GM21390 (cell line): ENCODE data around the gene OFD1.
A peak's percentile ranks its signal among the peaks of the same experiment; 100 is the strongest.
"Not testable (repeated sequence)": the region's sequence is repeated elsewhere in the genome, so short reads cannot be mapped to it uniquely, and the experiment has no call there.

Experiments used
- ATAC-seq: cut with Tn5 transposase; IDR thresholded peaks from one replicate; pipeline ENCODE4 v1.9.1; 2021; ENCODE audit not compliant: unreplicated experiment

Gene OFD1

GRCh38 chrX:13700380-13700779 lies 34.2 kb upstream of the OFD1 start:
- ATAC-seq: no peak

GRCh38 chrX:13702111-13702789 lies 32.3 kb upstream of the OFD1 start:
- ATAC-seq: no peak

DNA sequence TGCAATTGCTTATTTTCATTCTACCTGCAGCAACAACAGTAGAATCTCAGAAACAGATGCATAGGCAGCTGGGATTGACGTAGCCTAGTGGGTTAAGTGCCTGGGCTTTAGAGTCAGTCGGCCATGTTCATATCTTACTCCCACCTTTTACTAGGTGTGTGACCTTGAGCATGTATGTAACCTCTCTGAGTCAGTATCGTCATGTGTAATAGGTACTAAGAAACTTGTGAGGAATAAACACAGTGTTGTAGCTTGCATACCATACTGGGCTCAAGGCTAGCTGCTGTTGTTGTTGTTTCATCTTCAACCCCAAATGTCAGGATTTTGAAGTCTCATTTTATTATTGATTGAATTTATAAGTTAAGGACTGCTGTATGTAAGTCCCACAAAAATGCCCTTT lies 31.4 kb upstream of the OFD1 start:
- no peak for ATAC-seq

GRCh38 chrX:13703589-13703988 lies 31.0 kb upstream of the OFD1 start:
- ATAC-seq: no peak

- no peak for ATAC-seq
These were observed 23.4 kb upstream of the OFD1 start for GRCh38 chrX:13711141-13711540.

DNA sequence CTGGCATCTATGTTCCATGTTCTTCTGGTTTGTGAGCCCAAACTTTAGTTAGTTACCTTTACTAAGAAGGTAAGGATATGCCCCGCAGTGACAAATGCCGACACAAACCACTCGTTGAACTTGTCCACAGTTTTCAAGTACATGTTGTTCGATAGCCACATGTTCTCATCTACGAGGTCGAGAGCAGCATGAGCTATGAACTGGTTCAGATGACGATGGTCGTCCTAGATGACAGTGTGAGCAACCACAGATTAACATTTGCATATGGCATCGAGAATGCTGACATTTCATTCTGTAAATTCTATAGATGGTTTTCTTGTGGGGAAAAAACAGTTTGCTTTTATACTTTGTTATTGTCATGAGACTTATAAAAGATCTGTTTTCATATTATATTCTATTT lies 18.1 kb upstream of the OFD1 start:
- ATAC-seq: no peak

GRCh38 chrX:13716905-13717304 lies 17.6 kb upstream of the OFD1 start:
- no peak for ATAC-seq

DNA sequence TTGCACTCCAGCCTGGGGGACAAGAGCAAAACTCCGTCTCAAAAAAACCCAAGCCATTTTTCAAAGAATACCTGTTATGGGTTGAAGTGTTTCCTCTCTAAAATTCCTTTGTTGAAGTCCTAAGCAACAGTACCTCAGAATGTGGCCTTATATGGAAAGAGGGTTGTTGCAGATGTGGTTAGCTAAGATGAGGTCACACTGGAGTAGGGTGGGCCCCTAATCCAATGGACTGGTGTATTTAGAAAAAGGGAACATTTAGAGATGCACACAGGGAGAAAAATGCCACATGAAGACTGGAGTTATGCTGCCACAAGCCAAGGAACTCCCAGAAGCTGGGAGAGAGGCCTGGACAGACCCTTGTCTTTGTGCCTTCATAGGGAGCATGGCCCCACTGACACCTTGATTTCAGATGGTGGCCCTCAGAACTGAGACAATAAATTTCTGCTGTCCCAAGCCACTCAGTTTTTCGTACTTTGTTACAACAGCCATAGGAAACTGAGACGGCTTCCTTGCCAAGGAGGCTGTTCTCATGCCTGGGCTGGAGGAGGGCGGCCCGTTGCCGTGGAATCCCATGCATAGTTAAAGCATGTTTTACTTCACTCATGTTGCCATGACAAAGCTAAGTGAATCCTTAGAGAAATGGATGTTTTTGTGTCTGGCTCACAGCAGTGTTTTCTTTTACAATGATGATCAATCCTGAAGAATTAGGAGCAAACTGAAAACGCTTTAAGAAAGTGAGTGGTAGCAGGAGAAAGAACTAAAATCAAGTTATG lies 16.7 kb upstream of the OFD1 start:
- no peak for ATAC-seq

DNA sequence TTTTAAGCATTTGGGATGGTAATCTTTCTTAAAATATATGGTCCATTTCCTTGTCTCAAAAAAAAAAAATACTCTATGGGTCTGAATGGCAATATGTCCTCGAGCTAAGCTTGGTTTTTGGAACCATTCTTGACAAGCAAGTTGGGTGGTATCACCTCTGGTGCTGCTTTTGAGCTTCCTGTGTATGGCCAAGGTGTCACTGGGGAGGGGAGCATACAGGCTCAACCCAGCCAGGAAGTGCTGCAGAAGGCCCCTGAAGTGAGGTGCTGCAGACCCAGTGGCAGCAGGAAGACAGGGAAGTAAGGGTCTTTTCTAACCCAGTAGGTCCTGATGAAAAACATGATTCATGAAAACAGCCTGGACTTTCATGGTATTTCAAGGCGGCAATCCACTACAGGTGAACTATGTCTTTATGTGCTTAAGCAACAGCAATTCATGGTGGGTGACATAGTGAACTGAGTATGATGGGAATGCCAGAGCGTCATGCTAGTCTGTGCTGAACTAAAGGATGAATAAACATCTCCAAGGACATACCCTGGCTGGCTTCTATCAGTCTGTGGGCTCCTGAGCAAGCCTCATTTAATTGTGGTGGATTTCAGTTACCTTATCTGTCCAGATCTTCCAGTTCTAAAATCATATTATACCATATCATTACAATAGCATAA lies 15.2 kb upstream of the OFD1 start:
- ATAC-seq: no peak

DNA sequence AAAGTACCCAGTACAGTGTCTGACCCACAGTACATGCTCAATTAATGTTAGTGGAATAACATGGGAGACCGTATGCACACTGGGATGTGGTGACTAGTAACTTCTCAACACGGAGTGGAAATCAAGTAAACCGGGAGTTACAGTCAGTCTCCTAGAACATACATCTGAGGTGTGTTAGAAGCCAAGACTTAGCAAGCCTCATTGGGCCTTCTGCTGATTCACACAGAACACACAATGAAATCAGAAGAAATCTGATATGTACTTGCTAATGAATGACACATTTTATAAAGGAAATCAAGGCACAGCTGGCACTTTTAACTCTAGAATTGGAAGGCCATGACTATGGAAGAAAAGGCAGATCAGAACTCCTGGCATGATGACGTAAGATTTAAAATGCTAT lies 13.2 kb upstream of the OFD1 start:
- ATAC-seq: no peak

DNA sequence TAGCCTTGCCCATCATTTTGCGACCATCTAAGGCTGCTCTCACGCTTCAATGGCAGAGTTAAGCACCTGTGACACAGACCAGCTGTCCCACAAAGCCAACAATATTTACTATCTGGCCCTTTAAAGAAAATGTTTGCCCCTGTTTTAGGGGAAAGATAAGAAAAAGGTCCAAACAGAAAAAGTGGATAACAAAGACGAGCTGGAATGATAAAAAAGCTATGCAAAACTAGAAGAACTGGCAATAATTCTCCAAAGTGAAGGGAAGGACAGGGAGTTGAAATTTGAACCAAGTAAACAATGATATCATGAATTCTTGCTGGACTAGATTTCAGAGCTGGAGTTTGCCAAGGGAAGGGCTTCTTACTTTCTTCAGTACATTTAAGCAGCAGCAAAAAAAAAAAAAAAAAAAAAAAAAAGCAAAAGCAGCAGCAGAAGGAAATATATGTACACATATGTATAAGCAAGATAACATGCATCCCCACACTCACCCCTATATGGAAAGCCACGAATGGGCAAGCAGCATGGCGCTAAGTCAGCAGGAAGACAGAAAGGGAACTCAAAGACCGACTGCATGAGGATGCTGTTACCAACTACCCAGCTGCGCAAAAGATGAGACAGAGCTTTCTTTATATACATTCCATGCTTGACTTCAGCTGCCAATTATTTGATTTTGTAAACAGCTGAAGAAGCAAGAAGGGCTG lies 12.6 kb upstream of the OFD1 start:
- ATAC-seq: no peak

DNA sequence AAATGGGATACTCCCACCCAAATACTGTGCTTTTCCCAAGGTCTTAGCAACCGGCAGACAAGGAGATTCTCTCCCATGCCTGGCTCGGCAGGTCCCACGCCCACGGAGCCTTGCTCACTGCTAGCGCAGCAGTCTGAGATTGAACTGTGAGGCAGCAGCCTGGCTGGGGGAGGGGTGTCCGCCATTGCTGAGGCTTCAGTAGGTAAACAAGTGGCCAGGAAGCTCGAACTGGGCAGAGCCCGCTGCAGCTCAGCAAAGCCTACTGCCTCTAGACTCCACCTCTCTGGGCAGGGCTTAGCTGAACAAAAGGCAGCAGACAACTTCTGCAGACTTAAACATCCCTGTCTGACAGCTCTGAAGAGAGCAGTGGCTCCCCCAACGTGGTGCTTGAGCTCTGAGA lies 9.7 kb upstream of the OFD1 start:
- not testable (repeated sequence) for ATAC-seq

GRCh38 chrX:13726583-13726982 lies 8.0 kb upstream of the OFD1 start:
- ATAC-seq: not testable (repeated sequence)

DNA sequence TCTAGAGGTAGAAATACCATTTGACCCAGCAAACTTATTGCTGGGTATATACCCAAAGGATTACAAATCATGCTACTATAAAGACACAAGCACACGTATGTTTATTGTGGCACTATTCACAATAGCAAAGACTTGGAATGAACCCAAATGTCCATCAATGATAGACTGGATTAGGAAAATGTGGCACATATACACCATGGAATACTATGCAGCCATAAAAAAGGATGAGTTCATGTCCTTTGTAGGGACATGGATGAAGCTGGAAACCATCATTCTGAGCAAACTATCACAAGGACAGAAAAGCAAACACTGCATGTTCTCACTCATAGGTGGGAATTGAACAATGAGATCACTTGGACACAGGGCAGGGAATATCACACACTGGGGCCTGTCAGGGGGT lies 4.0 kb upstream of the OFD1 start:
- ATAC-seq: not testable (repeated sequence)

DNA sequence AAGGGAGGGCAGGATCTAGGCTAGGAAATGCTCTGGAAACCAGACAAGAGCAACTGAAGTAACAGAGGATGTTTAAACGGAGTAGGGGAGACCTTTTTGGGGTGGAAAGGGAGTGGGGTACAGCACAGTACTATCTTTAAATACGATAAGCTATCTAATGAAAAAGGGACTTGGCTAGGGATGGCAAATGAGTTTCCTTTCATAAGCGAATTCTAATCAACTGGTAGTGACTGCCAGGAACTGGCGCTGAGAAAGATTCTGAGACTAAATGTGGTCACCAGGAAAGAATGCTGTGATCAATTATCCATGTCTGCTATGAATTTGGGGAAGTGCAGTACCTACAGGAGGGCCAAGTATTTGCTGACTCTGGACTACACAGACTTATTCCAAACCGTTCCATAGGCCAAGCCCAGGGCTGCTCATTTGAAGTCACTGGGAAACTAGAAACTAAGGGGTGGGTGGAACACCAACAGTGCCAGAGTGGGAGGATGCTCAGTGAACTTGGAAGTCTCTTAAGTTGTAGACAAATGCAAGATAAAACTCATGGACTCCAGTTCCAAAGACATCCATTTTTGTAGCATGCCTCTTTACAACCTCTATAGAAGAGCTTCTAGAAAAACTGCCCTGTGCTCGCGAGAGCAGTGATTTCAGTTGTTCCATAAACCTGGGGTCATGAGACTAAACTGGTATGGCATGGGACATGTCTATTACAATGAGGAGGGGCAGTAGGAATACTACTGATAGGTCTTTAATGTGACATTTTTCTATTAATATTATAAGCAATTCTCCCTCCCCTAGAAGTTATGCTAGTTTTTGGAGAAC lies 2.1 kb upstream of the OFD1 start:
- ATAC-seq: no peak

- ATAC-seq: no peak
These were observed 1.0 kb upstream of the OFD1 start for GRCh38 chrX:13733506-13733905.

- ATAC-seq: no peak
These were observed 7.1 kb downstream of the OFD1 start for GRCh38 chrX:13741695-13742094.

DNA sequence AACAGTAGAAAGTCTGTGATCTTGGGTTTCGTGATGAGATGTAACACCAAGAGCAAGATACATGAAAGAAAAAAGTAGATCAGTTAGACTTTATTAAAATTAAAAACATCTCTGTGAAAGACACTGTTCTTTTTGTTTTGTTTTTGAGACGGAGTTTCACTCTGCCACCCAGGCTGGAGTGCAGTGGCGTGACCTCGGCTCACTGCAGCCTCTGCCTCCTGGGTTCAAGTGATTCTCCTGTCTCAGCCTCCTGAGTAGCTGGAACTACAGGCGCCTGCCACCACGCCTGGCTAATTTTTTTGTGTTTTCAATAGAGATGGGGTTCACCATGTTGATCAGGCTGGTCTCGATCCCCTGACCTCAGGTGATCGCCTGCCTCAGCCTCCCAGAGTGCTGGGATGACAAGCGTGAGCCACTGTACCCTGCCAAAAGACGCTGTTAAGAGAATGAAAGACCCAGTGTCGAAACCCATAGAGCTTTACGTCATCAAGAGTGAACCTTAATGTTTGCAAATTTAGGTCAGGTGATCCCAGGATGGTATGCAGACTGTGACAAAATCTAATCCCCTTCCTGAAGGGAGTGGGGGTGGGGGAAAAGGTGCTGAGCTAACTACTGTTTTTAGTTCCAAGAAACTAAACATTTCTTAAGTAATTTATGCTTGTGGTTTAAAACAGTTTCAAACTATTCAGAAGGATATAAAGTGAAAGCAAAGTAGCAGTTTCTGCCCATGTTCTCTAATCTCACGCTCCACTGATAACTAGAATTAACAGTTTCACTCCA lies 8.0 kb downstream of the OFD1 start:
- ATAC-seq: peak; percentile 91

DNA sequence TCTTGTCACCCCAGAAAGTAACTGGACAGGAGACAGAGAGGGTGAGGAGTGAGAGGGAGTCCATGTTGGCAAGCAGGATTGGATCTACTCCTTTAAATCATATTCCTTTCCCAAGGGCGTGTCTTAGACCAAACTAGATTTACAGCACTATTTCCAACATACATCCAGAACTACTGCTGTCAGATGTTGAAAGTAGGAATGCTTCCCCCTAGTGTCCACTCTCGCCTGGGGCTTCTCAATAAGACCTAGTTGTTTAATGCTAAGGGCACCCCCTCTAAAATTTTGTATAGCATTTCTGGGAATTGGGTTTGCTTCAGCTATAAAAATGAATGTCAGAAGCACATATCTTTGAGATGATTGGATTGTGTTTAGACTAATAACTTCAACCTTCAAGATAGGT lies 13.3 kb downstream of the OFD1 start:
- no peak for ATAC-seq

GRCh38 chrX:13748486-13748885 lies 13.9 kb downstream of the OFD1 start:
- no peak for ATAC-seq
